Stimulated activated memory B cell treated with anti-CD40 and anti-IgM and Interleukin-4, amounts not matched to agents 10 μg/mL and 1 μg/mL and 100 μg/mL, for 72 hours (primary cell): Measurements from ENCODE around the gene MAGEB3.

ENCODE experiments used
- ATAC-seq: fragments of 150-1000 bp; cut with Tn5 transposase; 2 replicates; pipeline ENCODE4 v1.10.0; 2021
- H3K27ac Mint-ChIP-seq: one replicate; pipeline ENCODE4 v1.8.0; 2022; ENCODE audit warnings: mild to moderate bottlenecking, mixed read lengths
- H3K27me3 Mint-ChIP-seq: one replicate; pipeline ENCODE4 v1.8.0; 2022; ENCODE audit warnings: mixed read lengths
- H3K36me3 Mint-ChIP-seq: one replicate; pipeline ENCODE4 v1.8.0; 2022; ENCODE audit warnings: mixed read lengths
- H3K4me1 Mint-ChIP-seq: one replicate; pipeline ENCODE4 v1.8.0; 2022; ENCODE audit warnings: mixed read lengths
- H3K4me3 Mint-ChIP-seq: one replicate; pipeline ENCODE4 v1.8.0; 2022; ENCODE audit warnings: mild to moderate bottlenecking, moderate library complexity, mixed read lengths
- H3K9me3 Mint-ChIP-seq: one replicate; pipeline ENCODE4 v1.8.0; 2022; ENCODE audit warnings: mixed read lengths

Gene MAGEB3

GRCh38 chrX:30248854-30249253 lies 18.4 kb downstream of the MAGEB3 start:
- ATAC-seq, result peak; percentile 56
- Mint-ChIP-seq H3K27ac (no peak overlapping the region), H3K36me3 (no peaks in the 10 kb centered on the region), H3K9me3 (no peaks in the 10 kb centered on the region), H3K4me3 (no peak overlapping the region), H3K4me1 (no peaks in the 10 kb centered on the region), H3K27me3 (no peaks in the 10 kb centered on the region)

GRCh38 chrX:30253257-30253656 lies 22.8 kb downstream of the MAGEB3 start:
- no peaks in the 10 kb centered on the region for H3K27me3 Mint-ChIP-seq
- no peaks in the 10 kb centered on the region for H3K36me3 Mint-ChIP-seq
- peak; percentile 56 for ATAC-seq
- H3K4me3 Mint-ChIP-seq, result no peak overlapping the region
- H3K9me3 Mint-ChIP-seq, result peaks cover 2% of the 10 kb centered on the region
- H3K27ac Mint-ChIP-seq, result no peak overlapping the region
- H3K4me1 Mint-ChIP-seq, result no peaks in the 10 kb centered on the region

GRCh38 chrX:30259927-30260326 lies 29.5 kb downstream of the MAGEB3 start:
- Mint-ChIP-seq H3K4me3 (no peak overlapping the region), H3K4me1 (no peaks in the 10 kb centered on the region), H3K36me3 (no peaks in the 10 kb centered on the region), H3K27me3 (no peaks in the 10 kb centered on the region), H3K9me3 (peaks cover 2% of the 10 kb centered on the region), H3K27ac (no peak overlapping the region)
- no peak for ATAC-seq

- no peaks in the 10 kb centered on the region for H3K36me3 Mint-ChIP-seq
- H3K4me1 Mint-ChIP-seq, result no peaks in the 10 kb centered on the region
- ATAC-seq, result no peak
- peaks cover 2% of the 10 kb centered on the region for H3K9me3 Mint-ChIP-seq
- H3K4me3 Mint-ChIP-seq, result no peak overlapping the region
- H3K27ac Mint-ChIP-seq, result no peak overlapping the region
- no peaks in the 10 kb centered on the region for H3K27me3 Mint-ChIP-seq
Observed at GRCh38 chrX:30261012-30261411, 30.6 kb downstream of the MAGEB3 start.

- no peak overlapping the region for H3K27ac Mint-ChIP-seq
- no peaks in the 10 kb centered on the region for H3K36me3 Mint-ChIP-seq
- no peak overlapping the region for H3K4me3 Mint-ChIP-seq
- no peaks in the 10 kb centered on the region for H3K4me1 Mint-ChIP-seq
- H3K9me3 Mint-ChIP-seq, result no peaks in the 10 kb centered on the region
- peaks cover under 1% of the 10 kb centered on the region for H3K27me3 Mint-ChIP-seq
- no peak for ATAC-seq
Observed at GRCh38 chrX:30262763-30263162, 32.3 kb downstream of the MAGEB3 start.

- no peaks in the 10 kb centered on the region for H3K36me3 Mint-ChIP-seq
- H3K4me3 Mint-ChIP-seq, result no peak overlapping the region
- H3K4me1 Mint-ChIP-seq, result no peaks in the 10 kb centered on the region
- H3K27me3 Mint-ChIP-seq, result peaks cover 11% of the 10 kb centered on the region
- no peaks in the 10 kb centered on the region for H3K9me3 Mint-ChIP-seq
- H3K27ac Mint-ChIP-seq, result no peak overlapping the region
- ATAC-seq, result peak; percentile 24
Observed at GRCh38 chrX:30270639-30271038, 40.2 kb downstream of the MAGEB3 start.

- Mint-ChIP-seq H3K4me3 (no peak overlapping the region), H3K9me3 (no peaks in the 10 kb centered on the region), H3K36me3 (no peaks in the 10 kb centered on the region), H3K4me1 (no peaks in the 10 kb centered on the region), H3K27ac (no peak overlapping the region), H3K27me3 (no peaks in the 10 kb centered on the region)
- ATAC-seq, result no peak
Observed at GRCh38 chrX:30275498-30275897, 45.0 kb downstream of the MAGEB3 start.

GRCh38 chrX:30278365-30278764 lies 47.9 kb downstream of the MAGEB3 start:
- Mint-ChIP-seq H3K36me3 (no peaks in the 10 kb centered on the region), H3K27ac (no peak overlapping the region), H3K27me3 (no peaks in the 10 kb centered on the region), H3K4me3 (no peak overlapping the region), H3K4me1 (no peaks in the 10 kb centered on the region), H3K9me3 (no peaks in the 10 kb centered on the region)
- no peak for ATAC-seq

GRCh38 chrX:30280428-30280827 lies 50.0 kb downstream of the MAGEB3 start:
- no peaks in the 10 kb centered on the region for H3K4me1 Mint-ChIP-seq
- no peak overlapping the region for H3K4me3 Mint-ChIP-seq
- no peak for ATAC-seq
- H3K9me3 Mint-ChIP-seq, result no peaks in the 10 kb centered on the region
- H3K27ac Mint-ChIP-seq, result no peak overlapping the region
- no peaks in the 10 kb centered on the region for H3K36me3 Mint-ChIP-seq
- no peaks in the 10 kb centered on the region for H3K27me3 Mint-ChIP-seq

- Mint-ChIP-seq H3K27ac (no peak overlapping the region), H3K4me3 (no peak overlapping the region), H3K36me3 (no peaks in the 10 kb centered on the region), H3K9me3 (no peaks in the 10 kb centered on the region), H3K27me3 (no peaks in the 10 kb centered on the region), H3K4me1 (no peaks in the 10 kb centered on the region)
- ATAC-seq, result no peak
Observed at GRCh38 chrX:30282527-30282926, 52.1 kb downstream of the MAGEB3 start.

GRCh38 chrX:30283456-30284200 lies 53.2 kb downstream of the MAGEB3 start:
- no peak overlapping the region for H3K4me3 Mint-ChIP-seq
- H3K27ac Mint-ChIP-seq, result no peak overlapping the region
- no peaks in the 10 kb centered on the region for H3K27me3 Mint-ChIP-seq
- ATAC-seq, result no peak
- H3K36me3 Mint-ChIP-seq, result no peaks in the 10 kb centered on the region
- no peaks in the 10 kb centered on the region for H3K9me3 Mint-ChIP-seq
- H3K4me1 Mint-ChIP-seq, result no peaks in the 10 kb centered on the region
